HG03432 (cell line): ENCODE data around the gene NCAM1.

Experiments
- ATAC-seq: cut with Tn5 transposase; IDR thresholded peaks from one replicate; pipeline ENCODE4 v1.9.1; 2021; ENCODE audit warnings: mild to moderate bottlenecking, moderate library complexity; ENCODE audit not compliant: unreplicated experiment

NCAM1 gene

GRCh38 chr11:113163291-113164030 lies 202.2 kb downstream of the NCAM1 start:
- no peak for ATAC-seq

DNA sequence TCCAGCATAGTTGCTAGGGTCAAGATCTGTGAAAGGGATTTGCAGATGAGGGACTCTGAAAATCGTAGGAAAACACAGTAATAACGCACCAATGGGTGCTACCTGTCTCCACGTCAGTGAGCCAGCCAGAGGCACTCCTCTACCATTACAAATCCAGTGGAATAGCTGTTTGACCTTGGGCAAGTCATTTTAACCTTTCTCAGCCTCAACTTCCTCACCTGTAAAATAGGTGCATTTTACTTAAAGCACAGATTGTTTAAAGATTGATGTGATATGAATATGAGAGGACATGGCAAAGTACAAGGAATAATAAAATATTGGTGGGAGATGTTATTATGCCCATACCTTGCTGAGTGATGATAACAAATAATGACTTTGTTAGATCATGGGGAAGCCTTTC lies 205.1 kb downstream of the NCAM1 start:
- ATAC-seq = no peak

- ATAC-seq = no peak
These were observed 206.4 kb downstream of the NCAM1 start for GRCh38 chr11:113167599-113167998.

GRCh38 chr11:113168354-113169342 lies 207.4 kb downstream of the NCAM1 start:
- no peak for ATAC-seq

DNA sequence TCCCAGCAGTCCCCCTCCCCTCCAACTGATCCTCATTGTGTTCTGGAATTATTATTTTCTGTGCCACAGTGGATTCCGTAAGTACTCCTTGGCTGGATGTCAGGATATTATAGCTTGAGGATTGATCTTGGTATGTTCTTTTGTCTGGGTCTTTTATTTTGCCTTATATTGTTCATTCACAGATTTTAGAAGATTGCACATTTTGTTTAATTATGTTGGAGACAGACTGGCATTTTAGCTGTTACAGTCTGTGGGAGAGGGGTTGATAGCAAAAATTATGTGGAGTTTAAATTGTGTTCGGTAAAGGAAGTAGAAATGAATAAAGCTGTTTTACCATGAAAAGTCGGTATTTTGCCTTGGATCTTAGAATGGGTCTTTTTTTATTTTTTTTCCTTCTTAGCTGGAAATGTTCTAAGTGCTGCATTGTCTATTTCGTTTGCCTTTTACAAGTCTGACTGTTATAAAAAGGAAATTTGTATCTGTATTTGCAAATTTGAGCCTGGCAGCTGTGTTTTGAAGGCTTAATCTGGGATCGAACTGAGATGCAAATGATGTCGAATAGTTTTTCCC lies 211.2 kb downstream of the NCAM1 start:
- ATAC-seq = no peak

DNA sequence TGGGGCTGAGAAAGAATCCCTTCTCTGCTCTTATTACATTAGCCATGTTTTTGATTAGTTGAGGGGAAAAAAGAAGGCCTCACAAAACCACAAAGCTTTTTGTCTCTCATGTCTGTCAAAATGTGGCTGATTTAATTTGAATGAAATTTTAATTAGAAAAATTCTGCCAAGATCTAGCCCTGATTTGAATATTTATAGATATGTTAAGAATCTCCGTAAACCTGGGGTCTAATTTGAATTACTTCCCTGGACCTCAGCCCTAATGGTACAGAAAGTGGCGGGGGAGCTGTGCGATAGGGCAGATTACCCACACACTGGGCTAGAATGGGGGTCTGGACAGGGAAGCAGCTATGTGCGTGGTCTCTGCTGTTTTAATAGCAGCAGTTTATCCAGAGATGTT lies 211.9 kb downstream of the NCAM1 start:
- no peak for ATAC-seq

GRCh38 chr11:113174882-113175281 lies 213.7 kb downstream of the NCAM1 start:
- ATAC-seq = no peak

DNA sequence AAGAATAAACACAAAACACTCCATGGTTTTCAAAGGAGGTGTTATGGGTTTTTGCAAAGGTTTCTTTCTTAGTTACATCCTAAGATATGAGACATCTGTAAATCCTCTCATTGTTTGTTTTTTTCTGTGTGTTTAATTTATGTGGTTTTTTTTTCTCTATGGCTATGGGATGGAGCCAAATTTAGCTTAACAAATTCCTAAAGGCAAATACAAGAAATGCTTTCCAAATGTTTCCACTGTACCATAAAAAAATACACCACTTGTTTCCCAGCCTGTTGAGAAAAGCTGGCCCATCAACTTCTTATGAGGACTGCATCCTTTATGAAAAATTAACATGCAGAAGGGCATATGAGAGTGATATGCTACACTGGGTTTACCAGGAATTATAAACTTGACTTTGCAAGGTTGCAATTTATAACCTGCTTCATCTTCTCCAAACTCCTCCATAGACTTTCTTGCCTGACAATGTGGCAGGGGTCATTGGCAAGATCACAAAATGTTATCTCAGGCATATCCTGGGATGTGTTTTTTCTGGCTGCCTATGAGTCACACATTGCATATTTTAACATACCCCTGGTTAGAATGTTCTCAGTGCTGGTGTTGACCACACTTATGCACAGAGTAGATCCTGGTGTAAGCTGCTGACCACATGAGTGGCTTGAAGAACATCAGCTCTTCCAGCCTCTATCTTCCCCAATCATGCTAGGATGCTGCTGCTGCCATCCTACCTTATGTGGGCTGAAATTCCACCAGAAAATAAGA lies 215.6 kb downstream of the NCAM1 start:
- ATAC-seq = no peak

- no peak for ATAC-seq
These were observed 216.5 kb downstream of the NCAM1 start for GRCh38 chr11:113177671-113178070.

DNA sequence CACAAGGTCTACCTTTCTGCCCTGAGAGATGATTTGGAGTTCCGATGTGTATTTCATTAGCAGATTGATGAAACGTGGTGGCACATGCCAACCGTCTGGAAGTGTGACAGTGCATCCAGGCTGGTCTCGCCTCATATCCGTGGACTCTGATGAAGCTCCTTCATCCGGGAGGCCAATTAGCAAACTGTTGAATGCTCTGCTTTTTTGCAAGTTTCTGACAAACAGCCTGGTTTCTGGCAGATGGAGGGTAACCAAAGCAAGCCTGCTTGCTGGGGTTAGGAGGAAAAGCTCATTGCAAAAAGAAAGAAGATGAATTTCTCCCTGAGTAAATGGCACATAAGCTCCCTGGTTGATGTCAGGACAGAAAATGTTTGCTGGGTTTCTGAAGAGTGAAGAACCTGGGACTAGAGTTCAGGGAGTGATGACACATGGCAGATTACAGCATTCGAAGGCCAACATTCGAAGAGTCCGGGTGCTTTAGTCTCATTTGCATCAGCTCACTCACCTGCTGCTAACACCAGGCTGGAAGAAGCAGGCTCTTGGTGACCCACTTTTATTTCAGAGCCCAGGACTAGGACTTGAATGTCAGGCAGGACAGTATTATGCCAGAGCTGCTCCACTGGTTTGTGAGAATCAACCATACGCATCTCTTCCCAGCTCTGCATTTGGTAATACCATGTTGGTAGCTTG lies 217.3 kb downstream of the NCAM1 start:
- no peak for ATAC-seq

- no peak for ATAC-seq
These were observed 218.0 kb downstream of the NCAM1 start for GRCh38 chr11:113179181-113179704.

- ATAC-seq = no peak
These were observed 219.9 kb downstream of the NCAM1 start for GRCh38 chr11:113181094-113181493.

DNA sequence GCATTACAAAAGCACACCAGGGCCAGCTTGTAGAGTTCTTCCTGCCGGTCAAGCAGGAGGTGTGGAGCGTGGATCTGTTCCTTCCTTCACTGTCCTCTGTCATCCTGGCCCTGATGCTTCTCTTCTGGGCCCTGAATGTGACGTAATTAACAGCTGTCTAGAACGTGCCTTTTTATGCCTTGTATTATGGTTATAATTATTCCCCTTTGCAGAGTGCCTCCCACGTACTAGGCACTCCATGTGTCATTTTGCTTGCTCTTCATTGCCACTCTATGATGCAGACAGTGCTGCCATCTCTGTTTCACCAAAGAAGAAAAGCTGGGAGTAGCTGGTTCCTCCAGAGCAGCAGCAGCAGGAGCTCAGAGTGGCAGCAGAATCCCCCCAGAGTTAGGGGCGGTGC lies 221.1 kb downstream of the NCAM1 start:
- no peak for ATAC-seq

DNA sequence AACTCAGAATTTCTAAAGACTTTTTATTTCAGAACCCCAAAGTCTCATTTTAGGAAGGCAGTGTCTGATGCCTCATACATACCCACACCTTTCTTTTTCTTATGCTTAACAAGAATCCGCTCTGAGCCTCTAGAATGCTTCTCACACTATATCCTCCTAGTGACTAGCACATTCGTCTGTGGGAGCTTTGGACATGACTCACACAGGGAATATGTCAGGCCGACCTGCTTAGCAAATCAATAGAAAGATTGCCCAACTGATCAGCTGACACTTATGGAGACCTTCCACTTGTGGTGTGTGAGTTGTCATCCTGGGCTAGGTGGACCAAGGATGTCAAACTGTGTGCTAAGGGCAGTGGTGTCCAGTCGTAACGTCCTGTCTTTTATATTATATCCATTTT lies 223.3 kb downstream of the NCAM1 start:
- no peak for ATAC-seq

GRCh38 chr11:113188371-113188834 lies 227.2 kb downstream of the NCAM1 start:
- no peak for ATAC-seq

- no peak for ATAC-seq
These were observed 228.9 kb downstream of the NCAM1 start for GRCh38 chr11:113189909-113190667.

GRCh38 chr11:113192121-113192925 lies 231.1 kb downstream of the NCAM1 start:
- no peak for ATAC-seq

GRCh38 chr11:113193016-113193415 lies 231.8 kb downstream of the NCAM1 start:
- ATAC-seq = no peak
